Right ventricle myocardium superior (tissue), 1 donor: ENCODE results near the gene VWA8. TPM values are rescaled to one million over a fixed set of nuclear protein-coding genes. Genes with fewer than 3 reads are reported as not detected.
A peak's percentile ranks its signal among the peaks of the same experiment; 100 is the strongest.
"Not testable (repeated sequence)": the region's sequence is repeated elsewhere in the genome, so short reads cannot be mapped to it uniquely, and the experiment has no call there.

ENCODE experiments used
- ATAC-seq: fragments of 200-7000 bp; cut with Tn5 transposase; one replicate; pipeline ENCODE4 v1.9.1; 2020; ENCODE audit warnings: mild to moderate bottlenecking; ENCODE audit not compliant: poor library complexity
- DNase-seq: peaks from one replicate; pipeline ENCODE4 v3.0.0-alpha.2; 2020
- intact Hi-C: fragments of 100-400 bp; cut with DNase I; formaldehyde crosslinking; loops from one replicate; pipeline ENCODE4 v1.11.2; 2022
- total RNA-seq: library from RNA; stranded (reverse); fragmentation: NEBNext Ultra II Directional; extraction: Animal tissue kit (Norgen Biotek cat#: 25700); gene quantifications from one replicate; pipeline ENCODE4 v1.2.1, GENCODE V29; 2021
- donor health status: DM: no; HTN: yes; CAD: no; lungs with severe emphysema.

The VWA8 gene
- total RNA-seq, 1 donor from 2014 or later = 40.3 TPM

DNA sequence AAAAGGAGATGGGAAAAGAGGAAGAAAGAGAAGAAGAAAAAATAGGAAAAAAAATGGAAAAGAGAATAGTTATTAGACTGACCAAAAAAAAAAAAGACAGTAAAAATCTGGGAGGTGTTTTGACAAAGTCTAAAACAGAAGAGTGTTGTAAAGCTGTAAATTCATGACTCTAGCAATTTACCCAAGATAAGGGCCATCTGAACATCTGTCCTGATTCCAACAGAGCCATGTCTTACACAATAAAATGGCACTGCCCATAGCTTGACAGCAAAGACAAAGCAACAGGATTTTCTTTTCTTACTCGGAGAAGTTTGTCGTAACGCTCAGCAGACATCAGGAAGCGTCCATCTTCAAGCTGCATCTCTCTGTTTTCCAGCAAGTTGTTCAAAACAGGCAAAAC, 69.8 kb downstream of the VWA8 start:
- DNase-seq (no peak), ATAC-seq (no peak)
- intact Hi-C loops = no loop called here

DNA sequence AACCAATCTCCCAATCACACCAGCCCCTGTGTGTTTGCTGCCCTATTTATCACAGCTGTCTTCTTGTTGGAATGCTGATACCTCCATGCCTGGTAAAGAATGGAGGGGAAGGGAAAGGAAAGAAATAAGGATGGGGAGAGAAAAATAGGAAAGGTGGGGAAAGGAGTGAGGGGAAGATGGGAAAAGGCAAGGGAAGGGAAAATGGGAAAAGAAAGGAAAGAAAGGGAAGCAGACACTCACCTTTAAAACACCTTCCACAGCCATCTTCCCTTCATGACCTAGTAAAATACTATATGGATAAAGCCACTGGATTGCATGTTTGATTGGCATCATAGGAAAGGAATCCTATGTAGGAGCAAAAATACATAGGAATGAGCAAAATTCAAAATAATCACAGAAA, 77.8 kb downstream of the VWA8 start:
- DNase-seq (no peak), ATAC-seq (no peak)
- intact Hi-C loops = no loop called here

DNA sequence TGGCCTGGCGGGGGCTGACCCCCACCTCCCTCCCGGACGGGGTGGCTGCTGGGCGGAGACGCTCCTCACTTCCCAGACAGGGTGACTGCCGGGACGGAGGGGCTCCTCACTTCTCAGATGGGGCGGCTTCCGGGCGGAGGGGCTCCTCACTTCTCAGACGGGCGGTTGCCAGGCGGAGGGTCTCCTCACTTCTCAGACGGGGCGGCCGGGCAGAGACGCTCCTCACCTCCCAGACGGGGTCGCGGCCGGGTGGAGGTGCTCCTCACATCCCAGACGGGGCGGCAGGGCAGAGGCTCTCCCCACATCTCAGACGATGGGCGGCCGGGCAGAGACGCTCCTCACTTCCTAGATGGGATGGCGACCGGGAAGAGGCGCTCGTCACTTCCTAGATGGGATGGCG, 79.0 kb downstream of the VWA8 start:
- DNase-seq, intact Hi-C loops, ATAC-seq: not testable (repeated sequence)

DNA sequence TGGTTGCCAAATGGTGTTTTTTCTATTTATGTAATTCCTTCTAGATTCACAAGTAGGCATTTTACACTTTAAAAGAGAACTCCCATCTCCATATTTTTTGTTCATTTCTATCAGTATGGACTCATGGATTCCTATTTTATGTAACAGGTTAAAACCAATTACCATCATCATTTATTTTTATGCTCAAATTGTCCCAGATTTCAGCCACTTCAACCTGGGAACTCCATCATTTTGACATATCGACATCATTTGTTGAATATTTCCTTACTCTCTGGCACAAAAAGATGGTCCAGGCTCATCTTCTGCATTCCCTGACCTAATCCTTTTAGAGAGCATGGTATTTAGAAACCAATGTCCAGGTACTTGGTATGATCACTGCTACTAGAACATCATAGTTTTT, 79.9 kb downstream of the VWA8 start:
- ATAC-seq = no peak
- intact Hi-C loops = no loop called here
- no peak for DNase-seq

DNA sequence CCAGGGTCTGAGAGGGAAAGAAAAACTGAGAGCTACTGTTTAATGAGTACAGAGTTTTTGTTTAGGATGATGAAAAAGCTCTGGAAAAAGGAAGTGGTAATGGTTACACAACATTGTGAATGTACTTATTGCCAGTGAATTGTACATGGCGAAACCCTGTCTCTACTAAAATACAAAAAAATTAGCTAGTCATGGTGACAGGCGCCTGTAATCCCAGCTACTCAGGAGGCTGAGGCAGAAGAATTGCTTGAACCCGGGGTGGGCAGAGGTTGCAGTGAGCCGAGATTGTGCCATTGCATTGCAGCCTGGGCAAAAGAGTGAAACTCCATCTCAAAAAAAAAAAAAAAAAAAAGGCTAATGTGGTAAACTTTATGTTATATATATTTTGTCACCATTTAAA, 96.3 kb downstream of the VWA8 start:
- ATAC-seq = no peak
- intact Hi-C loops = no loop called here
- DNase-seq = no peak

- intact Hi-C loops, DNase-seq, ATAC-seq: not testable (repeated sequence)
These were observed 98.2 kb downstream of the VWA8 start for GRCh38 chr13:41862659-41863058.

GRCh38 chr13:41859565-41859964, 101.3 kb downstream of the VWA8 start:
- DNase-seq (no peak), ATAC-seq (no peak)
- intact Hi-C loops = no loop called here

- DNase-seq (no peak), ATAC-seq (no peak)
- intact Hi-C loops = no loop called here
These were observed 102.1 kb downstream of the VWA8 start for GRCh38 chr13:41858780-41859179.

DNA sequence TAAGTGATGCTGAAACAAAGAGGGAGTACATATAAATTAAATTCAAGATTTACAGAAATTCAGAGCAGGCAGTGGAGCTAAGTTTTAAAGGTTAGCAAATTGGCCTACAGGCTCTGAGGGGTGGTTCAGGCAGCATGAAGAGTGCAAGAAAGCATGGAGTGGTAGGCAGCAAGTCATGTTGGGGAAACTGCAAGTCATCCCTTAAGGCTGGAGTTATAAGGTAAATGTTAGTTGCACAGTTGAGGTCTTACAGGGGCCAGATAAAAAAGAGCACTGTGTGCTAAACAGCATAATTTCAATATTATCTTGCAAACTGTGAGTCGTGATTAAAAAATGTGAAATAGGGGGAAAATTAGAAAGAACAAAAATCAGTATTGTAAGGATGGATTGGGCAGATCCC, 106.2 kb downstream of the VWA8 start:
- ATAC-seq (no peak), DNase-seq (no peak)
- intact Hi-C loops = no loop called here

DNA sequence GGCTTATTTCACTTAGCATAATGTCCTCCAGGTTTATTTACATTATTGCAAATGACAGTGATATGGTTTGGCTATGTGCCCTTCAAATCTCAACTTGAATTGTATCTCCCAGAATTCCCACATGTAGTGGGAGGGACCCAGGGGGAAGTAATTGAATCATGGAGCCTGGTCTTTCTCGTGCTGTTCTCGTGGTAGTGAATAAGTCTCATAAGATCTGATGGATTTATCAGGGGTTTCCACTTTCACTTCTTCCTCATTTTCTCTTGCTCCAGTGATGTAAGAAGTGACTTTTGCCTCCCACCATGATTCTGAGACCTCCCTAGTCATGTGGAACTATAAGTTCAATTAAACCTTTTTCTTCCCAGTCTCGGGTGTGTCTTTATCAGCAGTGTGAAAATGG, 109.6 kb downstream of the VWA8 start:
- intact Hi-C loops = no loop called here
- DNase-seq = no peak
- no peak for ATAC-seq

DNA sequence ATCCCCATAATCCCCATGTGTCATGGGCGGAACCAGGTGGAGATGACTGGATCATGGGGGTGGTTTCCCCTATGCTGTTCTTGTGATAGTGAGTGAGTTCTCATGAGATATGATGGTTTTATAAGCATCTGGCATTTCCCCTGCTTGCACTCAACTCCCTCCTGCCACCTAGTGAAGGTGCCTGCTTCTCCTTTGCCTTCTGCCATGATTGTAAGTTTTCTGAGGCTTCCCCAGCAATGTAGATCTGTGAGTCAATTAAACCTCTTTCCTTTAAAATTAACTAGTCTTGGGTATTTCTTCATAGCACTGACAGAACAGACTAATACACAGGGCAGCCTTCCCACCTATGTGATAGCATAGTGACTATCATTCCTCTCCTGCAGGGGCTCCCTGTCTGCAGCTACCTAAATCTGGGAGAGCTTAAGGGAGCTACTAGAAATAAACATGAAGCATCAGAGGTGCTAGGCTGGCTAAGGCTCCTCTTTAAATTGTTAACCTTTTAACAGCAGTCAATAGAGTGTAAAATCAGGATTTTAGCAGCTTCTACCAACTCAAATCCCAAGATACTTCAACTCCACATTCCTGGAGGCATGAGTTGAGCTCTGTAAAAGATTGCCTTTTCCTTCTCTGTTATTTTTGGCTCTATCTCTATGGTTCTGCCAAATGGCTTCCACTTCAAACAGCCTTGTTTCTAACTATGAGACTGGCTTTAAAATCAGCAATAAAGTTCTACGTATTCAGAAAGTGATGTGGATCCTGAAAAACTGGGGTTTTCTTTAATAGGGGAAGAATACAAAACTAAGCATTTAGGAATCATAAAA, 112.3 kb downstream of the VWA8 start:
- ATAC-seq (peak; percentile 73), DNase-seq (no peak)
- intact Hi-C loops = no loop called here

DNA sequence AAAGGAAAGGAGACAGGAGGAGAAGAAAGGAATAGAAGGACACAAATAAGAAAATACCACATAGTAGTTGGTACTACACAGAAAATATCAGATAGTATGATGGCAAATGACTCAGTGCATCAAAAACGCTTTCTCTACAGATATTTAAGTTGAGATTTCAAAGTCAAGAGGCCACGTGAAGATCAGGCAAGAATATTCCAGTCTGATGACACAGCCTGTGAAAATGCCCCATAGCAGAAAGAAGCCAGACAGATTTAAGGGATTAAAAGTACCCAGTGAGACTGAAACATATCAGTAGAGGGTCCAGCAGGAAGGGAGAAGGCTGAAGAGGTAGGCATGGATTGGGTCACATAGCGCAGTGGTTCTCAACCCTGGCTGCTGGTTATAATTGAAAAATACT, 113.7 kb downstream of the VWA8 start:
- DNase-seq (no peak), ATAC-seq (no peak)
- intact Hi-C loops = no loop called here

- DNase-seq (no peak), ATAC-seq (no peak)
- intact Hi-C loops = no loop called here
These were observed 118.8 kb downstream of the VWA8 start for GRCh38 chr13:41842036-41842620.

DNA sequence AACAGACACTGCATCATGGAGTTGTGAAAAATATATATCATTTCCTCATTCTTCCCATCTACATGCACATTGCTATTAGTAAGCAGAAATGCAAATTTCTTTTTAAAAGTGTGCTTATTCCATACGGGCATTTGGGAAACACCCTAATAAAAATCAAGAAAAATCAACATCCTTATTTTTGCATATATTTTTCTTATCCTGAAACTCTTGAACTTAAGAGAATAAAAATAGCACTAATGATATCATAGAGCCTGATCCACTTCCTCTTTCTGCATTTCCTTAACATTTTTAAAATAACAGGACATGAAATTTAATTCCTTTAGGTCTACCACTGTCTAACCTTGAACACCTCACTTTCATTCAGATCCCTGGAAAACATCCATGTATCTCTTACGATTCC, 123.3 kb downstream of the VWA8 start:
- ATAC-seq = no peak
- no peak for DNase-seq
- intact Hi-C loops = no loop called here

GRCh38 chr13:41835871-41836270, 125.0 kb downstream of the VWA8 start:
- no peak for ATAC-seq
- intact Hi-C loops = no loop called here
- DNase-seq = no peak

DNA sequence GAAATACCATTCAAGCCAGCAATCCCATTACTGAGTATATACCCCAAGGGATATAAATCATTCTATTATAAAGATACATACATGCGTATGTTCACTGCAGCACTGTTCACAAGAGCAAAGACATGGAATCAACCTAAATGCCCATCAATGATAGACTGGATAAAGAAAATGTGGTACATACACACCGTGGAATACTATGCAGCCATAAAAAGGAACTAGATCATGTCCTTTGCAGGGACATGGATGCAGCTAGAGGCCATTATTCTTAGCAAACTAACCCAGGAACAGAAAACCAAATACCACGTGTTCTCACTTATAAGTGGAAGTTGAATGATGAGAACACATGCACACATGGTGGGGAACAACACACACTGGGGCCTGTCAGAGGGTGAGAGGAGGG, 126.2 kb downstream of the VWA8 start:
- intact Hi-C loops, ATAC-seq, DNase-seq: not testable (repeated sequence)

DNA sequence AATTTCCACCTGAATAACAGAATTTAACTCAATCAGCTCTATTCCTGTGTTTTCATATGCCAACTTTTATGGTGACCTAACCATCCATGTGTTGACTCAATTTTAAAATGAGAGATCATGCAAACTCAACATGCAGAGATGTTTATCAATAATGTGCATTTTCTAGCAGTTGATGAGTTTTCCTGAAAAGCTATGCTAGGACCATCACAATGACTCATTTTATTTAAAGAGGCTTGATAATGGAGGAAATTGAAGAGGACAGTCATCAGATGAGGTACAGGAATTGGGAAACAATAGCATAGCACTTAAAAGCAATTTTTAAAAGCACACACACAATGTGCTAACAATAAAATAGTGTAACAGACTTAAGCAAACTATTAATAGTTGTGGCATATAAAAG, 127.1 kb downstream of the VWA8 start:
- ATAC-seq = no peak

DNA sequence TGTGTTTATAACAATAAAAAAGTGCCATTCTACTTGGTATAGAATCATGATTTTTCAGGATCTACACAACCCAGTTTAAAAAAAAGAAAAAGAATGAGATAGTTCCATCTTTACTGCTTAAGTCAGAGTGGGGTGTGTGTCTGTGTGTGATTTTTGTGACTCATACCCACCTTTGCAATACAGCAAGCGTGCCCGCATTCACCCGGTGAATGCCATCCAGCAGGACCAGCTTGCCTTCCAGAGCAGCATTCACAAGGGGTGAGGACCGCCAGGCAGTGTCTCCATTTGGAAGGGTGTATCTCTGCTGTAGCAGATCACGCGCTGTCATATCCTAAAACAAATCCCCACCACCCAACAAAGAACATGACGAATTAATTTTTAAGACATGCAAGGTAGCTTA, 127.7 kb downstream of the VWA8 start:
- ATAC-seq (no peak), DNase-seq (no peak)
- intact Hi-C loops = no loop called here

More for the DNA sequence above, 127.1 kb downstream of the VWA8 start:
- intact Hi-C loops = no loop called here
- no peak for DNase-seq

GRCh38 chr13:41827507-41828213, 133.2 kb downstream of the VWA8 start:
- intact Hi-C loops = no loop called here
- DNase-seq = no peak
- ATAC-seq = peak; percentile 25

- ATAC-seq = no peak
- no peak for DNase-seq
- intact Hi-C loops = no loop called here
These were observed 135.2 kb downstream of the VWA8 start for GRCh38 chr13:41825691-41826090.
